ENCODE data around the gene TNFSF12. TPM values are rescaled to one million over a fixed set of nuclear protein-coding genes. Genes with fewer than 3 reads are reported as not detected.

Gene TNFSF12
- total and polyA plus RNA-seq, 5 experiments from 2014 or later: 19.3 to 28.6 (median 25.8) TPM

DNA sequence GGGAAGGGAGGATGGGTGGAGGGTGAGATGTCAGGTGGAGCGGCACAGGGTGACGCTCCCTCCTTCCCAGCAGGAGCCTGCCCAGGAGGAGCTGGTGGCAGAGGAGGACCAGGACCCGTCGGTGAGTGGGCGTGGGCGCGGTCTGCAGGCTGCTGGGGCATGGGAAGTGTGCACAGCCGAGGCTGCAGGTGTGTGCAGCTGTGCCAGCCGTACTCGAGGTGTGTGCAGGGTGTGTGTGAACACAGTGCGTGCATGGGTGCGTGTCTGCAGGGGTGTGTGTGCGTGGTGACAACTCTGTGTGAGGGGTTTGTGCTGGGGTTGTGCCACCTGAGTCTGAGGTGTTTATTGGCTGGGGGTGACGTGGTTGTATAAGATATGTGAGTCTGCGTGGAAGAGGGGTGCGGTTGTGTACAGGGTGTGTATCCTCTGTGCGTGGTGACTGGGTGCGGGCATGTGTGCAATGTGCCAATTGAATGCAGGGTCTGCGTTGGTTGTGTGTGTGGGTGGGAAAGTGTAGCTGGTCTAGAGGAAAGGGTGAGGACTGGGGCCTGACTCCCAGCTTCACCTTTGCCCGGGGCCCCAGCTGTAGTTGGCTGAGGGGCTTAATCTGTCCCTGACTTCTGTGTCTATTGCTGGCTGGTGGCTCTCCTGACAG is 670 bp downstream of the TNFSF12 start:
- no peaks in the 10 kb centered on the region for H3K27me3 Mint-ChIP-seq
- DNase-seq: peak in 9 of 10 donors; percentile 22 to 73 (median 44)

DNA sequence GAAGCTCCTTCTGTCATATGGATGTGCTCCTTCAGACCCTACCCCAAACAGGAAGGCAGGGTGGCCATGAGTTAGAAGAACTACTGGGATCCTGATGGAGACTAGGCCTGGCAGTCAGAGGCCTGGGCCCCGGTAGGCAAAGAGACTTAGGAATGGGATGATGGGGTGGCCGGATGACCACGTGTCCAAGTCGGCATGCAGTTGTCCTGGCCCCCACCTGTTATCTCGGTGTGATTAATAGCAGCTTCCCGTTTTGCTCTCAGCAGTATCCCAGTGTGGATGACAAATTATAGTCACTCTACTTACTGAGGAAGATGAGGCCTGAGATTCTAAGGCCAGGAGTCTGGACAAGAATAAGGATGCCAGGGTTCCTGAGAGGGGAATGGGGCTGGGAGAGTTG is 1.5 kb downstream of the TNFSF12 start:
- POLR2A ChIA-PET: interaction anchor here (0.9 to 2.9 kb wide), 10 partner anchors 8 to 194 kb away, joined by 3 to 21 read pairs (median 4); partner anchors contain the start of genes POLR2A, SENP3, TNFSF13 and TP53
- no peaks in the 10 kb centered on the region for H3K27me3 Mint-ChIP-seq
- H3K4me3 Mint-ChIP-seq: peak overlapping the region; percentile 72 to 92 (median 84)
- H3K9me3 Mint-ChIP-seq: no peaks in the 10 kb centered on the region
- DNase-seq (no peak), ATAC-seq (no peak)
- peaks cover 0 to 8% (median 0%) of the 10 kb centered on the region in 3 donors for H3K36me3 Mint-ChIP-seq
- peaks cover 35 to 67% (median 64%) of the 10 kb centered on the region in 4 donors for H3K4me1 Mint-ChIP-seq
- H3K27ac Mint-ChIP-seq: peak overlapping the region; percentile 35 to 96 (median 92)

More for the DNA sequence above, 670 bp downstream of the TNFSF12 start:
- Mint-ChIP-seq H3K4me1 (peaks cover 30 to 60% (median 58%) of the 10 kb centered on the region in 4 donors), H3K4me3 (peak overlapping the region; percentile 72 to 92 (median 84)), H3K9me3 (no peaks in the 10 kb centered on the region), H3K27ac (peak overlapping the region; percentile 66 to 96 (median 92)), H3K36me3 (peaks cover 0 to 8% (median 0%) of the 10 kb centered on the region in 3 donors)
- POLR2A ChIA-PET: interaction anchor here (0.6 to 2.9 kb wide), 20 partner anchors 8 to 698 kb away, joined by 3 to 21 read pairs (median 4); partner anchors contain the start of genes CTC1, POLR2A, SENP3 and TNFSF13
- ATAC-seq: peak; percentile 52 to 63

DNA sequence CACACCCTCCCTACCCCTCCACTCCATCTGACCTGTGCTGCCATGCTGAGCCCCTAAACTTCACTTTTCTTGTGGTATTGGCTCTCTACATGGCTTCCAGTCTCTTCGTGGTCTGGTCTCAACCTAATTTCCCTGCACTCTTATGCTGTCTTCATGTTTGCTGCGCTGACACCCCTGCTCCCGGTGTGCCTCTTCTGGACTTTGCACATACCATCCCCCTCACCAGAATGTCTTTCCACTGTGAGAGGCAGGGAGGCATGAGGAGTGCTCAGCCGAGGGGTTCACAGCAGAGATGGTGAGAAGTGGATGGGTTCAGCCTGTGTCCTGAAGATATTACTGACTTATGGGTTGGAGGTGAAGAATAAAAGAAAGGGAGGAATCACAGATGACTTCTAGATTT is 2.5 kb downstream of the TNFSF12 start:
- POLR2A ChIA-PET: interaction anchor here (1.1 to 1.5 kb wide), 2 partner anchors 10 to 36 kb away, joined by 6 to 13 read pairs; partner anchors contain the start of gene SENP3
- Mint-ChIP-seq H3K27ac (peak overlapping the region; percentile 66 to 97 (median 90)), H3K4me3 (peak overlapping the region in 9 of 10 donors; percentile 10 to 76 (median 57)), H3K36me3 (peaks cover 0 to 10% (median 0%) of the 10 kb centered on the region in 3 donors), H3K27me3 (no peaks in the 10 kb centered on the region), H3K4me1 (peaks cover 39 to 73% (median 71%) of the 10 kb centered on the region in 4 donors), H3K9me3 (no peaks in the 10 kb centered on the region)
- DNase-seq: no peak
- ATAC-seq: no peak

DNA sequence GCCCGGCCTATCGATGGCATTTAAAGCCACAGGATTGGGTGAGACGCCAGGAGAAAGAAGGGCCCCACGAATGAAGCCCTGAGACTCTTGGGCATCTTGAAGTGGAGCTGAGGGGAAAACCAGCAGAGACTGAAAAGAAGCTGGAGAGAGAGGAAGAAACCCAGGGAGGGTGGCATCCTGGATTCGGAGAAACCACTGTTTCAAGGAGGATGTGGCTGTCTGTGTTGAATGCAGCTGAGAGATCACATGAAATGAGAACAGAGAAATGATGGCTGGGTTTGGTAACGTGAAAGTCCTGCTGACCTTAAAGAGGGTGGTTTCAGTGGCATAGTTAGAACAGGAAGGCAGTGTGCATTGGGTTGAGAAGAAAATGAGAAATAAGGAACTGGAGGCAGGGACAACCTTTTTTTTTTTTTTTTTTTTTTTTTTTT is 3.8 kb downstream of the TNFSF12 start:
- peak; percentile 47 to 71 for ATAC-seq
- Mint-ChIP-seq H3K27me3 (no peaks in the 10 kb centered on the region), H3K4me1 (peaks cover 39 to 78% (median 72%) of the 10 kb centered on the region in 4 donors), H3K4me3 (peak overlapping the region; percentile 42 to 88 (median 75)), H3K27ac (peak overlapping the region; percentile 78 to 97 (median 90)), H3K36me3 (peaks cover 0 to 13% (median 0%) of the 10 kb centered on the region in 3 donors), H3K9me3 (no peaks in the 10 kb centered on the region)
- peak in 6 of 10 donors; percentile 37 to 75 (median 42) for DNase-seq
- POLR2A ChIA-PET: interaction anchor here (0.6 to 1.5 kb wide), 17 partner anchors 9 to 202 kb away, joined by 3 to 13 read pairs (median 5); partner anchors contain the start of genes SENP3, SPEM3 and TMEM256

DNA sequence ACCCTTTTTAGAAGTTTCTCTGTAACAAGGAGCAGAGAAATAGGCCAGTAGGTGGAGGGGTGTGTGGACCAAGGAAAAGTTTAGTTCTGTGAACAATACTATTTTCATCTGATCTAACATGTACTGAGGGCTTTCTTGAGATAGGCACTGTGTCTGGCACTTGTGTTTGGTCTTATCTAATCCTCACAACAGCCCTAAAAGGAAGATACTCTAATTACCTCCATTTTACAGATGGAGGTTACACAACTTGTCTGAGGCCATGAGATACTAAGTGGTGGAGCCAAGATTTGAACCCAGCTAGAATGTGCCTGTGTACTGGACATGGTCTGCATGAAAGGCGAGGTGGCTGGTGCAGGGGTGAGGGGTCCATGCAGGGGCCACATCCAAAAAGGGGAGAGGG is 4.5 kb downstream of the TNFSF12 start:
- Mint-ChIP-seq H3K9me3 (no peaks in the 10 kb centered on the region), H3K36me3 (peaks cover 0 to 13% (median 0%) of the 10 kb centered on the region in 3 donors), H3K4me3 (peak overlapping the region in 9 of 10 donors; percentile 30 to 80 (median 61)), H3K27ac (peak overlapping the region; percentile 78 to 97 (median 91)), H3K27me3 (no peaks in the 10 kb centered on the region), H3K4me1 (peaks cover 37 to 79% (median 73%) of the 10 kb centered on the region in 4 donors)
- ATAC-seq (no peak), DNase-seq (no peak)
- POLR2A ChIA-PET: interaction anchor here (0.6 to 1.5 kb wide), 8 partner anchors 15 to 202 kb away, joined by 3 to 7 read pairs (median 4); no protein-coding TSS in a partner anchor

DNA sequence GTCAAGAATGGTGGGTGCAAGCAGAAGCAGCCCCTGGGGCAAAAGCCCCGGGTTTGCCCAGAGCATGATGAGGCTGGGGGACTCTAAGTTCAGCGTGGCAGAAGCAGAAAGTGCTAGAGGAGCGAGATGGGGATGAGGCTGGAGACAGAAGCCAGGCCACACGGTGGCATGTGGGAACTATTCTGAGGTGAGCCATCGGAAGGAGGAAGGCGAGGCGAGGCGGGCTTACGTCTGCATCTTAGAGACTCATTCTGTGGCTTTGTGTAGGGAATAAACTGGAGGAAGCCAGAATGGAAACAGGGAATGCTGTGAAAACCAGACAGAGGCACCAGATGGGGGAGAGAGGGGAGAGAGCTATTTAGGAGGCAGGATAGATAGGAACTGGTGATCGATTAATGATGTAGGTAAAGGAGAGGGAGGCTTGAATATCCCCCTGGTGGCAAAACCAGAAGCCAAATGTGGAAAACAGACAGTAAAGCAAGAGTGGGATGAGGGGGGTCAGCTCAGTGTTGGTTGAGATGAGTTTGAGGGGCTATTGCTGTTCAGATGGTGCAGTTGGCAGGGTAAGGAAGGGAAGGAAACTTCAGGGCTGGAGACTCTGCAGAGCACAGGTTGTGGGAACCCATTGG is 6.6 kb downstream of the TNFSF12 start:
- Mint-ChIP-seq H3K4me3 (peak overlapping the region in 3 of 10 donors; percentile 24 to 81 (median 28)), H3K36me3 (peaks cover 0 to 13% (median 0%) of the 10 kb centered on the region in 3 donors), H3K27ac (peak overlapping the region; percentile 70 to 93 (median 88)), H3K9me3 (no peaks in the 10 kb centered on the region), H3K4me1 (peaks cover 43 to 81% (median 78%) of the 10 kb centered on the region in 4 donors), H3K27me3 (no peaks in the 10 kb centered on the region)
- ATAC-seq (no peak), DNase-seq (no peak)
- POLR2A ChIA-PET: no interaction called here

DNA sequence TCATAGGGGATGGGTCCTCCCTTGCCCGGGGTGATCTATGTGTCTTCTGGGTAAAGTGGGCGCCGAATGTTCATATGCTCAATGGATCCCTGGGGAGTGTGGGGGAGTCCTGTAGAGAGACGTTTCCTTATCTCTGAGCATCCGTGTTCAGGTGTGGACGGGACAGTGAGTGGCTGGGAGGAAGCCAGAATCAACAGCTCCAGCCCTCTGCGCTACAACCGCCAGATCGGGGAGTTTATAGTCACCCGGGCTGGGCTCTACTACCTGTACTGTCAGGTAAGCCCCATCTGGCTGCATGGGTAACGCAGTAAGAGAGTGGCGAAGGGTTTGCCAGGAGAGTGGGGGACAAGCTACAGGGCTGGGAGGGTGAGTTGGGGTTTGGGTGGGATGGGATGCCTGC is 7.8 kb downstream of the TNFSF12 start:
- H3K4me1 Mint-ChIP-seq: peaks cover 46 to 81% (median 78%) of the 10 kb centered on the region in 4 donors
- ATAC-seq: no peak
- peak overlapping the region in 4 of 10 donors; percentile 12 to 26 (median 20) for H3K4me3 Mint-ChIP-seq
- no peak for DNase-seq
- peak overlapping the region in 8 of 10 donors; percentile 41 to 89 (median 75) for H3K27ac Mint-ChIP-seq
- H3K9me3 Mint-ChIP-seq: no peaks in the 10 kb centered on the region
- POLR2A ChIA-PET: interaction anchor here (0.9 to 2.7 kb wide), 2 partner anchors 10 to 72 kb away, joined by 5 to 14 read pairs; partner anchors contain the start of gene POLR2A
- H3K27me3 Mint-ChIP-seq: no peaks in the 10 kb centered on the region
- peaks cover 0 to 13% (median 0%) of the 10 kb centered on the region in 3 donors for H3K36me3 Mint-ChIP-seq

DNA sequence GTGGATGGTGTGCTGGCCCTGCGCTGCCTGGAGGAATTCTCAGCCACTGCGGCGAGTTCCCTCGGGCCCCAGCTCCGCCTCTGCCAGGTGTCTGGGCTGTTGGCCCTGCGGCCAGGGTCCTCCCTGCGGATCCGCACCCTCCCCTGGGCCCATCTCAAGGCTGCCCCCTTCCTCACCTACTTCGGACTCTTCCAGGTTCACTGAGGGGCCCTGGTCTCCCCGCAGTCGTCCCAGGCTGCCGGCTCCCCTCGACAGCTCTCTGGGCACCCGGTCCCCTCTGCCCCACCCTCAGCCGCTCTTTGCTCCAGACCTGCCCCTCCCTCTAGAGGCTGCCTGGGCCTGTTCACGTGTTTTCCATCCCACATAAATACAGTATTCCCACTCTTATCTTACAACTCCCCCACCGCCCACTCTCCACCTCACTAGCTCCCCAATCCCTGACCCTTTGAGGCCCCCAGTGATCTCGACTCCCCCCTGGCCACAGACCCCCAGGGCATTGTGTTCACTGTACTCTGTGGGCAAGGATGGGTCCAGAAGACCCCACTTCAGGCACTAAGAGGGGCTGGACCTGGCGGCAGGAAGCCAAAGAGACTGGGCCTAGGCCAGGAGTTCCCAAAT is 8.4 kb downstream of the TNFSF12 start:
- peak overlapping the region in 4 of 10 donors; percentile 6 to 83 (median 48) for H3K27ac Mint-ChIP-seq
- peak overlapping the region in 2 of 10 donors; percentile 6 to 75 for H3K4me3 Mint-ChIP-seq

DNA sequence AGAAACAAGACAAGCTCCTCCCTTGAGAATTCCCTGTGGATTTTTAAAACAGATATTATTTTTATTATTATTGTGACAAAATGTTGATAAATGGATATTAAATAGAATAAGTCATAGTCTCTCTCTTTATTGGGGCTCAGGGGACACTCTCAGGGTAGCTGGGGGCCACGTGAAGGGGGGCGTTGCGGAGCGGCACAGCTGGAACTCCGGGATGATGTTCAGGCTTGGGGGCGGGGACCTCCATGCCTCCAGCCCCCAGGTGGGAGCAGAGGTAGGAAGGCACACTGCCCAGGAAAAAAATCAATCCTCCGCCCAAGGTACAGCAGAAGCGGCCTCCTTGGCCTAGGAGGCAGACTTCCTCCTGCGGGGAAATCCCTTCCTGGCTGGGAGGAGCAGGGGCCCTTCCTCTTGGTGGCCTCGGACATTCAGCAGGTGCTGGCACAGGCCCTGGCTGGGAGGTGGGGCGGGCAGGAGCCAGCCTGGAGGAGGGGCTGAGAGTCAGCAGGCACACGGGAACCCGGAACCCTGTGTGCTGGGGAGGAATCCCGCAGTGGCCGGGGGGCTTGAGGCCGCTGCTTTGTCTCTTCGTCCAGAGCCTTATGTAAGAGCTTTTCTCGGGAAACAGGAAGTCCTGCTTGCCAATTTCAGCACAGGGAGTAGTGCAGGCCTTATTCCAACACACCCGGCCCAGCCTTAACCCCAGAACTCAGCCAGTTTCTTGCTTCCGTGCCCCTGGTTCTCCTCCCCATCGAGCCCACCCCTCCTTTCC is 9.1 kb downstream of the TNFSF12 start:
- Mint-ChIP-seq H3K4me3 (peak overlapping the region; percentile 55 to 95 (median 76)), H3K36me3 (peaks cover 0 to 15% (median 3%) of the 10 kb centered on the region in 3 donors), H3K4me1 (peaks cover 47 to 76% (median 72%) of the 10 kb centered on the region in 4 donors), H3K27me3 (no peaks in the 10 kb centered on the region), H3K9me3 (no peaks in the 10 kb centered on the region), H3K27ac (peak overlapping the region; percentile 63 to 99 (median 86))
- no peak for DNase-seq
- ATAC-seq: no peak
- POLR2A ChIA-PET: interaction anchor here (0.8 to 2.7 kb wide), 9 partner anchors 8 to 129 kb away, joined by 3 to 14 read pairs (median 3); partner anchors contain the start of genes POLR2A and TP53

More for the DNA sequence above, 8.4 kb downstream of the TNFSF12 start:
- POLR2A ChIA-PET: interaction anchor here (0.8 to 2.7 kb wide), 4 partner anchors 8 to 120 kb away, joined by 3 to 14 read pairs (median 4); partner anchors contain the start of gene POLR2A
- DNase-seq: no peak
- no peak for ATAC-seq
- H3K9me3 Mint-ChIP-seq: no peaks in the 10 kb centered on the region
- H3K4me1 Mint-ChIP-seq: peaks cover 46 to 77% (median 72%) of the 10 kb centered on the region in 4 donors
- peaks cover 0 to 11% (median 0%) of the 10 kb centered on the region in 3 donors for H3K36me3 Mint-ChIP-seq
- no peaks in the 10 kb centered on the region for H3K27me3 Mint-ChIP-seq

DNA sequence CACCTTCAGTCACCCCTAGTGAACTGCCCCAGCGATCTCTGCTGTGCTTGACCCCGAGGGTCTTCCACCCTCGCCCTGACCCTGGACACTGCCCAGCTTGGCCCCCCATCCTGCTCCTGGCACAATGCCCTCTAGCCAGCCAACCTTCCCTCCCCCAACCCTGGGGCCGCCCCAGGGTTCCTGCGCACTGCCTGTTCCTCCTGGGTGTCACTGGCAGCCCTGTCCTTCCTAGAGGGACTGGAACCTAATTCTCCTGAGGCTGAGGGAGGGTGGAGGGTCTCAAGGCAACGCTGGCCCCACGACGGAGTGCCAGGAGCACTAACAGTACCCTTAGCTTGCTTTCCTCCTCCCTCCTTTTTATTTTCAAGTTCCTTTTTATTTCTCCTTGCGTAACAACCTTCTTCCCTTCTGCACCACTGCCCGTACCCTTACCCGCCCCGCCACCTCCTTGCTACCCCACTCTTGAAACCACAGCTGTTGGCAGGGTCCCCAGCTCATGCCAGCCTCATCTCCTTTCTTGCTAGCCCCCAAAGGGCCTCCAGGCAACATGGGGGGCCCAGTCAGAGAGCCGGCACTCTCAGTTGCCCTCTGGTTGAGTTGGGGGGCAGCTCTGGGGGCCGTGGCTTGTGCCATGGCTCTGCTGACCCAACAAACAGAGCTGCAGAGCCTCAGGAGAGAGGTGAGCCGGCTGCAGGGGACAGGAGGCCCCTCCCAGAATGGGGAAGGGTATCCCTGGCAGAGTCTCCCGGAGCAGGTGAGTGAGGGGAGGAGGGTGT is 9.9 kb downstream of the TNFSF12 start, which contains the start of gene TNFSF13:
TNFSF13 (plus strand) TSS at position 207 of the 776 bp plus-strand sequence; CDS start at position 497, 290 bp downstream.
- H3K9me3 Mint-ChIP-seq: no peaks in the 10 kb centered on the region
- H3K4me3 Mint-ChIP-seq: peak within 1 kb of the TSS; percentile 55 to 95 (median 76)
- POLR2A ChIA-PET: interaction anchor here (0.5 to 2.7 kb wide), 9 partner anchors 9 to 128 kb away, joined by 3 to 14 read pairs (median 3); partner anchors contain the start of genes POLR2A, TP53 and ZBTB4
- H3K27me3 Mint-ChIP-seq: no peaks in the 10 kb centered on the region
- ATAC-seq (no peak), DNase-seq (no peak)
- peaks cover 43 to 70% (median 66%) of the 10 kb centered on the region in 4 donors for H3K4me1 Mint-ChIP-seq
- H3K36me3 Mint-ChIP-seq: peaks cover 0 to 11% (median 3%) of the 10 kb centered on the region in 3 donors
- peak within 1 kb of the TSS; percentile 63 to 99 (median 86) for H3K27ac Mint-ChIP-seq
